Left kidney (tissue), 2 donors: Measurements from ENCODE around the gene NUDT3. TPM values are rescaled to one million over a fixed set of nuclear protein-coding genes. Genes with fewer than 3 reads are reported as not detected.
"Not testable (repeated sequence)": the region's sequence is repeated elsewhere in the genome, so short reads cannot be mapped to it uniquely, and the experiment has no call there.

Source experiments
- DNase-seq: peaks from one replicate; pipeline ENCODE4 v3.0.0-alpha.2; 2013
- polyA plus RNA-seq: library from polyadenylated mRNA; unstranded; fragments of 120-200 nt; gene quantifications from one replicate; pipeline ENCODE4 v1.2.1, GENCODE V29; 2013; ENCODE audit not compliant: insufficient read length

The NUDT3 gene
- polyA plus RNA-seq, 1 donor, result 16.7 TPM

- DNase-seq, result not testable (repeated sequence)
Observed at GRCh38 chr6:34252395-34252794, 140.1 kb downstream of the NUDT3 start.

GRCh38 chr6:34249469-34250261 lies 142.8 kb downstream of the NUDT3 start:
- no peak for DNase-seq

- peak; percentile 93 for DNase-seq
Observed at GRCh38 chr6:34248727-34249468, 143.6 kb downstream of the NUDT3 start, which contains the start of gene SMIM29. Gene SMIM29 (minus strand): TSS chr6:34249006. CDS start chr6:34247791, 1,215 bp downstream.

GRCh38 chr6:34248198-34248726 lies 144.2 kb downstream of the NUDT3 start:
- DNase-seq, result no peak

GRCh38 chr6:34247481-34248197 lies 144.8 kb downstream of the NUDT3 start:
- no peak for DNase-seq

GRCh38 chr6:34246563-34247391 lies 145.7 kb downstream of the NUDT3 start:
- no peak for DNase-seq

GRCh38 chr6:34246249-34246562 lies 146.3 kb downstream of the NUDT3 start:
- no peak for DNase-seq

- not testable (repeated sequence) for DNase-seq
Observed at GRCh38 chr6:34245761-34246140, 146.7 kb downstream of the NUDT3 start.

- not testable (repeated sequence) for DNase-seq
Observed at GRCh38 chr6:34245032-34245760, 147.3 kb downstream of the NUDT3 start.

- DNase-seq, result no peak
Observed at GRCh38 chr6:34243901-34244884, 148.3 kb downstream of the NUDT3 start.

GRCh38 chr6:34243131-34243771 lies 149.2 kb downstream of the NUDT3 start:
- no peak for DNase-seq

- no peak for DNase-seq
Observed at GRCh38 chr6:34242252-34243130, 150.0 kb downstream of the NUDT3 start.

- DNase-seq, result no peak
Observed at GRCh38 chr6:34241351-34242215, 150.9 kb downstream of the NUDT3 start.

GRCh38 chr6:34240329-34241248 lies 151.9 kb downstream of the NUDT3 start:
- DNase-seq, result no peak

- DNase-seq, result no peak
Observed at GRCh38 chr6:34239893-34240292, 152.6 kb downstream of the NUDT3 start.

- no peak for DNase-seq
Observed at GRCh38 chr6:34239500-34239825, 153.0 kb downstream of the NUDT3 start.
